DOHH2 (cell line): ENCODE measurements around the gene CAMTA1.

Experiments used
- H3F3A ChIP-seq: fragments of 200-600 bp; sonication (generic), shearing (Covaris generic); 2 replicates; pipeline ENCODE4 v1.6.0; 2016; ENCODE audit warnings: antibody characterized with exemption, mild to moderate bottlenecking; ENCODE audit not compliant: control insufficient read depth, insufficient read depth
- H3K27ac ChIP-seq: fragments of 200-600 bp; sonication (generic); 2 replicates; pipeline ENCODE4 v1.5.1; 2014; ENCODE audit warnings: low read depth, mild to moderate bottlenecking, low read length, moderate library complexity
- H3K27me3 ChIP-seq: fragments of 200-600 bp; sonication (generic); 2 replicates; pipeline ENCODE4 v1.6.1; 2014; ENCODE audit warnings: mild to moderate bottlenecking, low read length, mixed read lengths; ENCODE audit not compliant: control insufficient read depth
- H3K36me3 ChIP-seq: fragments of 200-600 bp; sonication (generic); 2 replicates; pipeline ENCODE4 v1.6.1; 2014; ENCODE audit warnings: mild to moderate bottlenecking, low read length, moderate library complexity, mixed read lengths; ENCODE audit not compliant: control insufficient read depth
- H3K4me1 ChIP-seq: fragments of 200-600 bp; sonication (generic); 2 replicates; pipeline ENCODE4 v1.6.1; 2014; ENCODE audit warnings: mild to moderate bottlenecking, low read length, mixed read lengths; ENCODE audit not compliant: control insufficient read depth
- H3K4me2 ChIP-seq: fragments of 200-600 bp; sonication (generic); 2 replicates; pipeline ENCODE4 v1.6.0; 2014; ENCODE audit warnings: mild to moderate bottlenecking, low read length, moderate library complexity
- H3K4me3 ChIP-seq: fragments of 200-600 bp; sonication (generic); 2 replicates; pipeline ENCODE4 v1.5.1; 2014; ENCODE audit warnings: mild to moderate bottlenecking, low read length, mixed read lengths
- H3K79me2 ChIP-seq: fragments of 200-600 bp; sonication (generic); 2 replicates; pipeline ENCODE4 v1.6.1; 2014; ENCODE audit warnings: mild to moderate bottlenecking, low read length, mixed read lengths; ENCODE audit not compliant: control insufficient read depth
- H3K9me2 ChIP-seq: fragments of 200-600 bp; sonication (generic); replicated peaks from 2 replicates; pipeline ENCODE4 v1.6.1; 2014; ENCODE audit warnings: mild to moderate bottlenecking, low read length, mixed read lengths; ENCODE audit not compliant: control insufficient read depth
- H3K9me3 ChIP-seq: fragments of 200-600 bp; sonication (generic); 2 replicates; pipeline ENCODE4 v1.6.1; 2014; ENCODE audit warnings: antibody characterized with exemption, low read length, mixed read lengths; ENCODE audit not compliant: control insufficient read depth, insufficient read depth
- H4K20me1 ChIP-seq: fragments of 200-600 bp; sonication (generic); 2 replicates; pipeline ENCODE4 v1.6.0; 2014; ENCODE audit warnings: low read depth, mild to moderate bottlenecking, antibody characterized with exemption, low read length, moderate library complexity; ENCODE audit not compliant: control insufficient read depth, insufficient read depth
- EZH2phosphoT487 ChIP-seq: fragments of 200-600 bp; sonication (generic); IDR thresholded peaks from 2 replicates; pipeline ENCODE4 v1.6.1; 2017; ENCODE audit warnings: borderline replicate concordance, mild to moderate bottlenecking, antibody characterized with exemption, low read length, moderate library complexity, mixed read lengths
- TF ChIP-seq, protein P1 (sequence below): fragments of 200-600 bp; sonication (generic); IDR thresholded peaks from one replicate; pipeline ENCODE4 v1.5.1; 2014; ENCODE audit warnings: antibody characterized with exemption, mild to moderate bottlenecking, low read depth, low read length; ENCODE audit not compliant: poor library complexity, severe bottlenecking

The CAMTA1 gene

DNA sequence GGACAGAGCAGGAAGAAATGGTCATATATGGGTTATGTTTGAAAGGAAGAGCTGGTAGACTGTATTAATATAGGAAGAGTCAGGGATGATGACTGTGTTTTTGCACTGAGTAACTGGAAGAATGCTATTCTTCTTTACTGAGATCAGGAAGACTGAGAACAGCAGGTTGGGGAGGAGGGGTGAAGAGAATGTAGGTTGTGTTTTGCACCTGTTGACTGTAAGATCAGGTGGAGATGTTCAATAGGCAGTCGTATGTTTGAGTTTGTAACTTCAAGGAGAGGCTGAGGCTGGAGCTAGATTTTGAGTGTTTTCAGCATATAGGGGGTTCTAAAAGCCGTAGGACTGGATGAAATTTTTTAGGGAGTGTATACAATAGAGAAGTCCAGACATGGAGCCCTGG, 97.2 kb downstream of the CAMTA1 start:
- Histone ChIP-seq H3K9me3 (no peaks in the 10 kb centered on the region), H3K4me1 (no peaks in the 10 kb centered on the region), H3K79me2 (no peaks in the 10 kb centered on the region), H3K27ac (no peak overlapping the region), H3K27me3 (no peaks in the 10 kb centered on the region), H4K20me1 (no peaks in the 10 kb centered on the region), H3F3A (no peaks in the 10 kb centered on the region), H3K36me3 (no peaks in the 10 kb centered on the region), H3K9me2 (no peaks in the 10 kb centered on the region), H3K4me2 (no peak overlapping the region), H3K4me3 (no peak overlapping the region)
- TF ChIP-seq, protein P1, sequence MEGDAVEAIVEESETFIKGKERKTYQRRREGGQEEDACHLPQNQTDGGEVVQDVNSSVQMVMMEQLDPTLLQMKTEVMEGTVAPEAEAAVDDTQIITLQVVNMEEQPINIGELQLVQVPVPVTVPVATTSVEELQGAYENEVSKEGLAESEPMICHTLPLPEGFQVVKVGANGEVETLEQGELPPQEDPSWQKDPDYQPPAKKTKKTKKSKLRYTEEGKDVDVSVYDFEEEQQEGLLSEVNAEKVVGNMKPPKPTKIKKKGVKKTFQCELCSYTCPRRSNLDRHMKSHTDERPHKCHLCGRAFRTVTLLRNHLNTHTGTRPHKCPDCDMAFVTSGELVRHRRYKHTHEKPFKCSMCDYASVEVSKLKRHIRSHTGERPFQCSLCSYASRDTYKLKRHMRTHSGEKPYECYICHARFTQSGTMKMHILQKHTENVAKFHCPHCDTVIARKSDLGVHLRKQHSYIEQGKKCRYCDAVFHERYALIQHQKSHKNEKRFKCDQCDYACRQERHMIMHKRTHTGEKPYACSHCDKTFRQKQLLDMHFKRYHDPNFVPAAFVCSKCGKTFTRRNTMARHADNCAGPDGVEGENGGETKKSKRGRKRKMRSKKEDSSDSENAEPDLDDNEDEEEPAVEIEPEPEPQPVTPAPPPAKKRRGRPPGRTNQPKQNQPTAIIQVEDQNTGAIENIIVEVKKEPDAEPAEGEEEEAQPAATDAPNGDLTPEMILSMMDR = no peak
- TF ChIP-seq EZH2phosphoT487 = no peak

DNA sequence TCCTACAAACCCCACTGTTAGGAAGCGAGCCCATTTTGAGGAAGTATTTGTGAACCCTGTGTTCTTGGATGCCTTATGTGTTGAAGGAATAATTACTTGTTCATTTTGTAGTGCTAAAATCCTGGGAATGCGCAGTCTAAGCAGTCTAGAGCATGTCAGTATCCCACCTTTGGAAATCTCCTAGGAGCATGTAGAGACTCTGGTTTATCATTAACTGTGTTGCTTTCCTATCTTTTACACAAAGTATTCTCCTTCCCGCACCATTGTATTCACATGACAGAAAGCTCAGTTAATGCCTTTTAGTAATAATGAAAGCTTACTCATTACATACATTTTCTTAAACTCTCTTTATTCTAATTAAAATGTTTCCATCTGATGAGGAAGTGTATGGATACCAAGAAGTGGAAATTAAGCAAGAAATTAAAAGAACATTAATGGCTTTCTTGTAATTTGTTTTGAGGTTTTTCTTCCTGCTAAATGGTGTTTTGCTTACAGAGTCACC, 99.4 kb downstream of the CAMTA1 start:
- no peaks in the 10 kb centered on the region for H3K9me2 ChIP-seq
- H3K4me1 ChIP-seq = 0 out of 2 replicates have a peak, but pooled peaks cover 3% of the 10 kb centered on the region
- H3K27me3 ChIP-seq = no peaks in the 10 kb centered on the region
- H3K4me3 ChIP-seq = no peak overlapping the region
- no peaks in the 10 kb centered on the region for H3K79me2 ChIP-seq
- H4K20me1 ChIP-seq = no peaks in the 10 kb centered on the region
- no peak overlapping the region for H3K4me2 ChIP-seq
- TF ChIP-seq EZH2phosphoT487 = no peak
- TF ChIP-seq, protein P1 = no peak
- H3K27ac ChIP-seq = no peak overlapping the region
- no peaks in the 10 kb centered on the region for H3K9me3 ChIP-seq
- H3K36me3 ChIP-seq = no peaks in the 10 kb centered on the region
- H3F3A ChIP-seq = 0 out of 2 replicates have a peak, but pooled peaks cover 2% of the 10 kb centered on the region

DNA sequence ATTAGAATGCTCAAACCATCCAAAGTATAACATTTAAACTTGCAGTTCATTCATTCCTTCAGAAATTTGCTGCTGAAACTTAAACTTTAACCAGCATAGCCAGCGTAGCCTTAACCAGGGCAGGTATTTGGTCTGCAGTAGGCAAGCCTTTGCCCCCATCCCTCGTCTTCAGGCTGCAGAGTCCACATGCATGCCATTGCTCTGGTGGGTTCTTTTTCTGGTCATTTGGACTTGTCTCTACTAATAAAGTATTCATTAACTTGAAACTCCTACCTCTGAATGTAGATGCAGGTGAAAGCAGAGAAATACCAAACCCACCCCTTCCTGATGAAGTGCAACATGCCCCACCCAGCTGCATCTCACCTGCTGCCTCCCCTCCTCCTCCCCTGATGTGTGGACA, 100.2 kb downstream of the CAMTA1 start:
- H4K20me1 ChIP-seq = no peaks in the 10 kb centered on the region
- no peaks in the 10 kb centered on the region for H3K79me2 ChIP-seq
- H3K9me3 ChIP-seq = no peaks in the 10 kb centered on the region
- no peak overlapping the region for H3K27ac ChIP-seq
- H3K4me3 ChIP-seq = no peak overlapping the region
- TF ChIP-seq, protein P1 = no peak
- TF ChIP-seq EZH2phosphoT487 = no peak
- H3K9me2 ChIP-seq = no peaks in the 10 kb centered on the region
- no peaks in the 10 kb centered on the region for H3K36me3 ChIP-seq
- no peaks in the 10 kb centered on the region for H3K27me3 ChIP-seq
- no peak overlapping the region for H3K4me2 ChIP-seq
- H3K4me1 ChIP-seq = 0 out of 2 replicates have a peak, but pooled peaks cover 3% of the 10 kb centered on the region
- 0 out of 2 replicates have a peak, but pooled peaks cover 2% of the 10 kb centered on the region for H3F3A ChIP-seq
